AG09309 (cell line): Measurements from ENCODE around the gene ANKZF1.
"Not testable (repeated sequence)": the region's sequence is repeated elsewhere in the genome, so short reads cannot be mapped to it uniquely, and the experiment has no call there.

Source experiments
- DNase-seq: peaks from one replicate; pipeline ENCODE4 v3.0.0-alpha.2; 2010; ENCODE audit warnings: low read depth
- H3K4me3 ChIP-seq: 2 replicates; pipeline ENCODE4 v1.5.1; 2011; ENCODE audit warnings: mild to moderate bottlenecking, low read depth, low read length, moderate library complexity; ENCODE audit not compliant: control insufficient read depth
- CTCF ChIP-seq: IDR thresholded peaks from 2 replicates; pipeline ENCODE4 v1.5.1; 2011; ENCODE audit warnings: mild to moderate bottlenecking, low read depth, low read length, inconsistent platforms; ENCODE audit not compliant: insufficient read depth, control insufficient read depth; ENCODE audit errors: missing control alignments

ANKZF1 gene

GRCh38 chr2:219186754-219187456 lies 42.7 kb upstream of the ANKZF1 start:
- no peak for TF ChIP-seq CTCF
- no peak for DNase-seq
- no peak overlapping the region for H3K4me3 ChIP-seq

- H3K4me3 ChIP-seq = no peak overlapping the region
- no peak for DNase-seq
- no peak for TF ChIP-seq CTCF
Observed at GRCh38 chr2:219197388-219197787, 32.2 kb upstream of the ANKZF1 start.

- DNase-seq = no peak
- H3K4me3 ChIP-seq = no peak overlapping the region
- TF ChIP-seq CTCF = no peak
Observed at GRCh38 chr2:219198974-219199373, 30.6 kb upstream of the ANKZF1 start.

- no peak for DNase-seq
- TF ChIP-seq CTCF = no peak
- H3K4me3 ChIP-seq = no peak overlapping the region
Observed at GRCh38 chr2:219199470-219200211, 30.0 kb upstream of the ANKZF1 start.

- DNase-seq, H3K4me3 ChIP-seq: not testable (repeated sequence)
Observed at GRCh38 chr2:219200502-219201326, 28.9 kb upstream of the ANKZF1 start.

- DNase-seq, H3K4me3 ChIP-seq: not testable (repeated sequence)
Observed at GRCh38 chr2:219201331-219201730, 28.3 kb upstream of the ANKZF1 start.

GRCh38 chr2:219204425-219205164 lies 25.0 kb upstream of the ANKZF1 start:
- TF ChIP-seq CTCF = no peak
- H3K4me3 ChIP-seq = no peak overlapping the region

More at GRCh38 chr2:219204425-219205164, 25.0 kb upstream of the ANKZF1 start:
- no peak for DNase-seq
